MV-4-11 (cell line): ENCODE results near the gene SHCBP1L.
A peak's percentile ranks its signal among the peaks of the same experiment; 100 is the strongest.

Experiments used
- DNase-seq: peaks from one replicate; lab custom pipeline; 2025; lab: John Stamatoyannopoulos, UW

The SHCBP1L gene

DNA sequence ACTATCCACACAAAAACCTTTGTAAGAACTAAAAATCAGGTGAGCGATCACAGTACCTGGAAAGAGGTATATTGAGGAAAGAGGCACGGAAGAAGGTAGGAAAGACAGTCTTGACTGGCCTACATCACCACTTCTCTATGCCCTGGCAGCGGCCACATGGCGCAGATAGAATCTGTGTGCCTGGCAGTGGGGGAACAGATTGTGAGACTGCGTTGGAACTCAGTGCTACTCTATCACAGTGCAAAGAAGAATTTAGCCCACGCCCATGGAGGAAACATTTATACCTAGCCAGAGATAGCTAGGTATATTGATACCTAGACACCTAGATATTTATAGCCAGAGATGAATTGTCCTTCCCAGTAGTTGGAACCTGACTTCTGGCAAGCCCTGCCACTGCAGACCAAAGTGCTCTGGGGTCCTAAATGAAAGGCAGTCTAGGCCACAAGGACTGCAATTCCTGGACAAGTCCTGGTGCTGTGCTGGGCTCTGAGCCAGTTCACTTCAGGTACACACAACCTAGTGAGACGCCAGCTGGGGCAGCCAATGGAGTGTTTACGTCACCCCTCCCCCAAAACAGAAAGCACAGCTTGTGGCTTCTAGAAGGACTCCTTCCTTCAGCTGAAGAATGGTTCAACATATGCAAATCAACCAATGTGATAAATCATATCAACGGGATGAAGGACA, 61.9 kb downstream of the SHCBP1L start:
- DNase-seq = no peak

DNA sequence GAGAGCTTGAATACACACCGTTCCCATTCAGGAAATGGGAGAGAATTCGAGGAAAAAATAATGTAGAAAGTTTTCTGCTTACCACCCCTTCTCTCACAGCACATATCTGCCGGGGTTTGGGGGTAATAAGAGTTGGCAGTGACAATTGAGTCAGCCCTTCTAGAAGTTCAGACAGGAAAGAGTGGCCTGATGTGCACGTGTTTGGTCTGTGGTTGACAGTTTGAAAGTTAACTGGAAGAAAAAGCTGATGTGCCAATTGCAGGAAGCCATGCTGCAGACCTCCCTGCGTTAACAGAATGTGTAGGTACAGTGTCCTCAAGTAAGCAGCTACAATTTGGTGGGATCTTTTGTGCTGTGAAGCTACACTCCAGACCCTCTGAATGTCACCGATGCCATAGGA, 63.0 kb downstream of the SHCBP1L start:
- DNase-seq = peak; percentile 79

DNA sequence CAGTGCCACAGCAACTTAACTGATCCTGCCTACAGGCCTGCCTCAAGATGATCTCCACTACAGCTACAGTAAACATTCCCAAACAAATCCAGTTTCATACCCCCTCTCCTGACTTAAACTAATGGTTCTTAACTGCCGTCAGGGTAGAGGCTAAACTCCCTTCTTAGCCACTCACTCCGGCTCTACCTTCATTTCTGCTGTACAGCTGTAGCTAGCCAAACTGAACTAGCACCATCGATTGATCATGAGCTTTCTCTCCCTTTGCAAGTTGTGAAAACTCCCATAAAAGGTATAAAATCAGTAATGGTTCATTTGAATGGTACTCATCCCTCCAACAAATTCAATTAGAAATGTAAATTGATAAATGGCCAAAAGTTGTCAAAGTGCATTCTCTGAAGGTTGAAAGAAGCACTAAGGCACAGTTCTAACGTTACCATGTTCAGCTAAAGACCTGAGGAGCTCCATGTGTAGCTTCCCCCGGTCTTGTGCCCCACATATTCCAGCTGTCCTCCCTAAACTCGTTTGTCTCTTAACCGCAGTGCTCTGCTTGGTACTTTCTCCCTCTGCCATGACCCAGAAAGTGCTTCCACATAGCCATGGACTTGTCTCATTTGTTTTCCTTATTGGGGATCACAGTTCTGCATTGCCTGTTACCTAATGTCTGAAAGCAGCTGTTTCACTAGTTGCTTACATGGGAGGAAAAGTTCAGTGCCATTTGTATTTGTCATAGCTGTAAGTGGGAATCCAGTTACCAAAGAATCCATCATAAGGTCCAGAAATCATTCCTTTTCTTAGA, 64.0 kb downstream of the SHCBP1L start:
- peak; percentile 9 for DNase-seq

DNA sequence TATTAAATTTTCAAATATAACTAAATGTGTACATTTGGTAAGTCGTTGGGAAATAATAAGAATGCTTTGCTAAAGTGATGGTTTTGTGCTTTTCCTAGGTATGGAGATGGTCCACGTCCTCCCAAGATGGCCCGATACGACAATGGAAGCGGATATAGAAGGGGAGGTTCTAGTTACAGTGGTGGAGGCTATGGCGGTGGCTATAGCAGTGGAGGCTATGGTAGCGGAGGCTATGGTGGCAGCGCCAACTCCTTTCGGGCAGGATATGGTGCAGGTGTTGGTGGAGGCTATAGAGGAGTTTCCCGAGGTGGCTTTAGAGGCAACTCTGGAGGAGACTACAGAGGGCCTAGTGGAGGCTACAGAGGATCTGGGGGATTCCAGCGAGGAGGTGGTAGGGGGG, 66.0 kb downstream of the SHCBP1L start:
- DNase-seq = no peak

DNA sequence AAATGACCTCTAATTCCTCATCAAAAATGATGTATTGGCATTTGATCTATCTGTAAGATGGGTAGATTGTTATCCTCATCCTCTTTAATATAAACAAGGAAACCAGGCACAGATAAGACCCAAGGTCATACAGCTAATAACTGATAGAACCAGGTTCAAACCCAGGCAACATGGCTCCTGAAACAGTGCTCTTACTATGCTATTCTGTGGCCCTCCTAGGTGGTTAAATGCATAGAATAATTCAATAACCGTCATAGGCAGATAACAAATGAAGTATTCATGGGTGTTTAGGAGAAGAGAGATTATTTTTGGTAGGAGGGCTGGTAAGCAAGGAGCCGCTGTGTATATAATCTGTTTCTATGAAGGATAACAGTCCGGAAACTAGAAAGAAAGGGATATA, 67.4 kb downstream of the SHCBP1L start:
- no peak for DNase-seq

DNA sequence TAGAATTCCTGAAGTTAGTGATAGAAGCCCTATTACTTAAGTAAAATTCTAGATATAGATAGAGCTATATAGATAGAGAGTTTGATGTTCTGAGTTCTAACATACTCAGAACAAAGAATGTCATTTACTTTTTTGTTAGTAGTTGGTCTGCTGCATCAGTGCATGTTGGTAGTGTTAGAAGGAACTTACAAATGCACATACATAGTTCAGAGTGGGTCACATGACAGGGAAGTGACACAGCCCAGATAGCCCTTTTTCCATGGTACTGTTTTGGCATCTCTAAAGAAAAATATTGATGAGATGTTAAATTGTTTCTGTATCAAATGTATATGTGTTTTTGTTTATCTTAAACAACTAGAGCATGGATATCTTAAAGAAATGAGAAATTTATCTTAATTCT, 68.1 kb downstream of the SHCBP1L start:
- DNase-seq = no peak

DNA sequence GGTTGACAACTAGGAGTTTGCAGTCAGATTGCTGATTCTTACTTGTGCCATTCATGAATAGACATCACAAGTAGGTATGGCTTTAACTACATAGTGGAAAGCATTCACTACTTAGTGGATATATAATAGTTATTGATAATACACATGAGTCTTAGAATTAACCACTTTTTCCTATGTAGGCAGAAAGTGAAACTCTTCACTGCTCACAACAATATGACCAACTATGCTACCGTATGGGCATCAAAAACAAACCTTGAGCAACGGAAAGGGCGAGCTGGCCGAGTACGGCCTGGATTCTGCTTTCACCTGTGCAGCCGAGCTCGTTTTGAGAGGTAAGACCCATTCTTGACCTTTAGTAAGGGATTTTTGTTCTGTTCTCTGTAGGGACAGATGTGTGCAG, 75.1 kb downstream of the SHCBP1L start:
- no peak for DNase-seq

DNA sequence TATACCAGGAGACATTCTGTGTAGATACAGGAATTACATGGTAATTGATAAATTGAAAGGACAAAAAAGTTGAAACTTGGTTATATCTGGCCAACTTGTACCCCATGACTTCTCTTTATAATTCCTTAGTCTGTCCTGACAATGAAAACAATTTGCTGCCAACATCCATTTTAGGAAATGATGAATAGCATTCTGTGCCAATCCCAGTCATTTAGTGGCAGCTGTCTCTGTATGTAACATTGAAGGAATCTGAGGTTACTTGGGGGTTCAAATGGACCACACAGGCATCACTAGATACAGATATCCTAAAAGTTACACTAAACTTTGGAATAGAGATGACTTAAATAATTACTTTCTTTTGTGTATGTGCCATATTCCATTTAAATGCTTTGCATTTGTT, 75.6 kb downstream of the SHCBP1L start:
- DNase-seq = no peak

DNA sequence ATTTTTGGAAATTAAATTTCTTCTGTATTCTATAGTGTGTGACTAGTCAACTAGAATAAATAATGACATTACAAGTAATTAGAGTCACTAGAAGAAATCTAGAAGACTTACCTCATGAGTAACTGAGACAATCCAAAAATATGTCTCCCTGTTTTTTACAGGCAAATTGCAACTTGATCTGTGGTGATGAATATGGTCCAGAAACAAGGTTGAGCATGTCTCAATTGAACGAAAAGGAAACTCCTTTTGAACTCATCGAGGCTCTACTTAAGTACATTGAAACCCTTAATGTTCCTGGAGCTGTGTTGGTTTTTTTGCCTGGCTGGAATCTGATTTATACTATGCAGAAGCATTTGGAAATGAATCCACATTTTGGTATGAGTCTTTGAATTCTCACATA, 77.1 kb downstream of the SHCBP1L start:
- DNase-seq = no peak

DNA sequence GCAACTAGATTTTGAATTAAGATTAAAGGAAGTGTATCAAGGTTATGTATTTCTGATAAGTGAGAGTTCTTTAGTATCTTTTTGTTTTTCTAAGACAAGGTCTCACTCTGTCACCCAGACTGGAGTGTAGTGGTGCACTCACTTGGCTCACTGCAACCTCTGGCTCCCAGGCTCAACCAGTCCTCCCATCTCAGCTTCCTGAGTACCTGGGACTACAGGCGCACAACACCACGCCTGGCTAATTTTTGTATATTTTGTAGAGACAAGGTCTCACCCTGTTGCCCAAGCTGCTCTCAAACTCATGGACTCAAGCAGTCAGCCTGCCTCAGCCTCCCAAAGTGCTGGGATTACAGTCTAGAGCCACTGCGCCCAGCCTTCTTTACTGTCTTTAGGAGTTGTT, 80.1 kb downstream of the SHCBP1L start:
- DNase-seq = no peak

DNA sequence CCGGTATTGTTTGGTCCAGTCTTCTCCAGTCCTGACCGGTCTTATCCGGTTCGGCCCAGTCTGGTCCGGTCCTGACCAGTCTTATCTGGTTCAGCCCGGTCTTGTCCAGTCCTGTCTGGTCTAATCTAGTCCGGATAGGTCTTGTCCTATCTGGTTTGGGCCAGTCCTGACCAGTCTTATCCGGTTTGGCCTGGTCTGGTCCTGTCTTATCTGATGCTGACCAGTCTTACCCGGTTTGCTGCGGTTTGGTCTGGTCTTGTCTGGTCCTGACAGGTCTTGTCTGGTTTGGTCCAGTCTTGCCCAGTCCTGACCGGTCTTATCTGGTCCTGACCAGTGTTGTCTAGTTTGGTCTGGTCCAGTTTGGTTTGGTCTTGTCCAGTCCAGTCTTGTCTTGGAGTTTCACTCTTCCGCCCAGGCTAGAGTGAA, 83.7 kb downstream of the SHCBP1L start:
- DNase-seq = no peak

DNA sequence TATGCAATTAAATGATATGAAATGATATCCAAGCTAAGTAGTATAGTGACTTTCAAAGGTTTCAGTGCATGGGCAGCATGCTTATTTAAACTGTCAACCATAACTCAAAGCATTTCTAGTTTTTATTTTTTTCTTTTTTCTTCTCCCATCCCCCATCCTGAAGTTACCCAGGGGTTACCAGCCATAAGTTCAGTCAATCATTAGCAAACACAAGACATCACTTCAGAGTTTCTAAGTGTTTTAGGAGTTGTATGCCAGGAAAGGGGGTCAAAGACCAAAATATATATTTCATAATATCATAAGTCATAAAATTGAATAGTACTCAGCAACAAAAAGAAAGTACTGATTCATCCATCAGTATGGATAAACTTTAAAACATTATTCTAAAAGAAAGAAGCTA, 85.1 kb downstream of the SHCBP1L start:
- no peak for DNase-seq

DNA sequence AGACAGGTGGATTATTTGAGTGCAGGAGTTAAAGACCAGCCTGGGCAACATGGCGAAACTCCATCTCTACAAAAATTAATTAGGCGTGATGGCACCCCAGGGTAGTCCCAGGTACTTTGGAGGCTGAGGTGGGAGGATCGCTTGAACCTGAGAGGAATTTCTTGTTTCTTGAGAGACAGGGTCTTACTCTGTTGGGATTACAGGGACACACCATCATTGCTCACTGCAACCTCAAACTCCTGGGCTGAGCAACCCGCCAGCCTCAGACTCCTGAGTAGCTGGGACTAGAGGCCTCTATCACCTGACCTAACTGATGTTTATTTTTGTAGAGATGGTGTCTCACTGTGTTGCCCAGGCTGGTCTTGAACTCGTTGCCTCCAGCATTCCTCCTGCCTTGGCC, 89.0 kb downstream of the SHCBP1L start:
- no peak for DNase-seq

DNA sequence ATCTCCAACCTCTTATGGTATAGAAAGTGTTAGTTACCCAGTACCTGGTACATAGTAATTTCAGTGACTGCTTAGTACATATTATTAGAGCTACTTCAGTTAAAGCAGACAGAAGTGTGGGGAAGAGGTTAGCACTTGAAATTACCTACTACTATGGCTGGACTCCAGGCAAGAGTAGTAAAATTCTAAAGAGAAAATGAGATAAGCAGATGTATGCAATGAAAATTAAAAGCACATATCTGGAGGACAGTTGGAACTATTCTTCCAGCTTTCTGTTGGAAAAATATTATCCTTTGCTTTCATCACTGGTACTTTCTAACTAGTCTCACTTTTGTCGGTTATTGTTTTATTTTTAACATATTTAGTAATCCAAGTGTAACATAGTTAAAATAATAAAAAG, 90.1 kb downstream of the SHCBP1L start:
- DNase-seq = no peak

DNA sequence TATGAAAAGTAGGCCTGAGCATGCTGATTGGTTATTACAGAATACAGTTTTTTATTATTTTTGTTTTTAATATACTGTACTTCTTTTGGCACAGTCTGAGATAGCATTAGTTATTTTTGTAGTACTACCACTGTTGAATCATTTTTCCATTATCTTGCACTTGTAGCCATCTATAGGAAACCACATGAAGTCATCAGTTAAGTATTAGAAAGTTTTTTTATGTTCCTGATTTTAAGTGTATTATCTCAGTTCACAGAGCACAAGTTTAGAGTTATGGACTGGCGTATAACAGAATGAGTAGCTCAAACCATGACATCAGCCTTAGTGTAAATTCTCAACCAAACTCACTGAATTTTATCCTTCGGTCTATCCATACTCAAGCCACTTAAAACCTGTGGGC, 91.0 kb downstream of the SHCBP1L start:
- no peak for DNase-seq

DNA sequence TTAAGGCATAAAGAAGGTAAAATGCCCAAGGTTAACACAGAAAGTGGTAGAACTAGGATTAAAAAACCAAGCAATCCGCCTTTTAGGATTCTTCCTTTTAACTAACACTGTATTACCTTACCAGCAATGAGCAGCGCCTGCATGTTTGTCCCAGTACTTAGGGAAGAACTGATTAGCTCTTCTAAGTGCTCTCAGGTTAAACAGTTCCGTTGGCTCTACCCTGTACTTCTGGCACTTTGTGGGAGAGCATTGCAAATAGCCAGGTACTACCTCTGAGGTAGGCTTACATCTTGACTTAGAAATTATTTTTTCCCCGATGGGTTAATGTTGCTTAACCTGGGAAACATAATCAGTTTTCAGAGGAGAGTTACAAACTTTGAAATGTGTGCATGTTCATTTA, 92.3 kb downstream of the SHCBP1L start:
- no peak for DNase-seq

DNA sequence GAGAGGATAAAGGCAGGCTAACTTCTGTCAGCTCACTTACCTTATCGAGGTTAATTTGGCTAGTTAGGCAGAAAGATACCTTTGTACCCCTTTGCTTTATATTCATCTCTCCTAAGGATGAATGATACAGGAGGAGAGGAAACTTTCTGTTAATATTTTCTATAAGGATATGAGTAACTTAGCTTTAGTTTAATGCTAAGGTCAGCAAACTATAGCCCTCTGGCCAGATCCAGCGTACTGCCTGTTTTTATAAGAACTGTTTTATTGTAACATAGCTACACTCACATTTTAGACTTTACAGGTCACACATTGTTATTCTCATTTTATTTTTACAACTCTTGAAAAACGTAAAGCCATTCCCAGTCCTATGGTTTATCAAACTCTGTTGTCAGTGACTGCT, 95.8 kb downstream of the SHCBP1L start:
- no peak for DNase-seq

DNA sequence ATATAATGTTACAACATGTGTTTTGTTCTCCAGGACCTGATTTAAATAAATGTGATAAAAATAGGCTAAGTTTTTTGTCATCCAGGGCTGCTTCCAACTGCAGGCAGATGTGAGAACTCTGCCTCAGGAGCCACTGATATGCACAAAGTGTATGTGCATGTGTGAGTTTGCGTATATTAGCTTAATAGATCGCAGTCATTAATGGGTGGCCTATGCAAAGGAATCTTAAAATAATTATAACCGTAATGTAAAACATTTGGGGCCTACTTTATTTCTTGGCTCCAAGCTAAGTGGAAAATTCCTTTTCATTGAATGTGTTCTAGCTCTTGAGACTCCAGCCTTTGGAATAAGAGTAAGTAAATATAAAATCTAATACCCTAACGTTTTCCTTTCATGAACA, 97.1 kb downstream of the SHCBP1L start:
- no peak for DNase-seq

DNA sequence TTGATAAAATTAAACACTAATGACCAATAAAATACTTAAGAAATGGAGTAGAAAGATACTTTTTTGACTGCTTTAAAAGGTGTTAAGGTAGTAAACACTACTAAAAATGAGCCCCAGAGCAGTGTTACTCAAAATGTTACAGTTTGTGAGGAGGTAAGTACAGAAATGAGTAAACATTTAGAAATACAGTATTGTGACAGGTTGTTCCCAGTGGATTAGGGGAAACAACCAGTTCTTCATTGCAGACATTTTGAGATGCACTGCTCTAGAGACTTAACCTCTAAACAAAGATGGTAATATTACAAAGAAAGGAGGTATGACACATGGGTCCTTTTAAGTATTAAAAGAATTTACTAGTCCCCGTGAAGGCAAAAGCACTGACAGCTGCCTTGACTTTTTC, 101.1 kb downstream of the SHCBP1L start:
- DNase-seq = no peak

DNA sequence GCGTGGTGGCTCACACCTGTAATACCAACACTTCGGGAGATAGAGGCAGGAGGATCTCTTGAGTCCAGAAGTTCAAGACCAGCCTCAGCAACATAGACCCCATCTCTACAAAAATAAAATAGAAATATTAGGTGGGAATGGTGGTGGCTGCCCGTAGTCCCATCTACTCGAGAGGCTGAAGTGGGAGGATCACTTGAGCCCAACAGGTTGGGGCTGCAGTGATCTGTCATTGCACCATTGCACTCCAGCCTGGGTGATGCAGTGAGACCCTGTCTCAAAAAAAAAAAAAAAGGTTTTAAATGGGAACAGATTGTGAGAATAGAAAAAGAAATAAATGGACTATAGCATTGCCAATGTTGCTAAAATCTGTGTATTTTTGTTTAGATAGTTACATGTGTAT, 102.6 kb downstream of the SHCBP1L start:
- DNase-seq = no peak
